Islet precursor cell (in vitro differentiated cells): ENCODE results near the gene RICTOR.
"Not testable (repeated sequence)": the region's sequence is repeated elsewhere in the genome, so short reads cannot be mapped to it uniquely, and the experiment has no call there.

ENCODE experiments used
- DNase-seq: peaks from one replicate; pipeline ENCODE4 v3.0.0-alpha.2; 2018

RICTOR gene

DNA sequence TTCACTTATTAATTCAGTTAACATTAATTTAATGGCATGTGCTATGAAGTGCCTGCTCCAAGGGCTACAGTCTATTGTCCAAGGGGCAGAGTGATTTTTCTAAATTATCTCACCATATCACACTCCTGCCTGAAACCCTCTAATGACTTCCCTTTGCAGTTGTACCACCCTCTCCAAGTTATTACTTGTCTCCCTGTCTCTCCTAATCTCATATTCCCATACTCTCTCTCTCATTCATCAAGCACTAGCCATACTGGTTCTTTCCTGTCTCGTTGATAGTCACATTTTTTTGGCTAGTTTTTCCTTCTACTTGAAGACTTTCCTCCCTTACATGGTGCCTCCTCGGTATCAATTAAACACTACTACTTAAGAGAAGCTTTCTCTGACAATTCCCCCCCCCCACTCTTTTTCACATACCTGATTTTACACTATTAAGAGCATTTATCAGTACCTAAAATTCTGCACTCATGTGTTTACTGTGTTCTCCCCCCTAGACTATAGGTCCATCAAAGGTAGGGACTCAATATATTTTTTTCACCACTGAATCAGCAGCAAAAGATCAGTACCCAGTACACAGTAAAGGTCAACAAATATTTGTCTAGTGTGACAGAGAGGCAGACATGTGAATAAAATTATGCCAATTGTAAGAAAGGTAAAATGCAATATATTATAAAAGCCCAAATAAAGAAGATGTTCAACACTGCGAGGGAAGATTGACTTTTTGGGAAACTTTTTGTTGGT lies 19.0 kb downstream of the RICTOR start:
- no peak for DNase-seq

GRCh38 chr5:39053189-39053588 lies 21.0 kb downstream of the RICTOR start:
- DNase-seq, result no peak

GRCh38 chr5:39052141-39052540 lies 22.1 kb downstream of the RICTOR start:
- no peak for DNase-seq

DNA sequence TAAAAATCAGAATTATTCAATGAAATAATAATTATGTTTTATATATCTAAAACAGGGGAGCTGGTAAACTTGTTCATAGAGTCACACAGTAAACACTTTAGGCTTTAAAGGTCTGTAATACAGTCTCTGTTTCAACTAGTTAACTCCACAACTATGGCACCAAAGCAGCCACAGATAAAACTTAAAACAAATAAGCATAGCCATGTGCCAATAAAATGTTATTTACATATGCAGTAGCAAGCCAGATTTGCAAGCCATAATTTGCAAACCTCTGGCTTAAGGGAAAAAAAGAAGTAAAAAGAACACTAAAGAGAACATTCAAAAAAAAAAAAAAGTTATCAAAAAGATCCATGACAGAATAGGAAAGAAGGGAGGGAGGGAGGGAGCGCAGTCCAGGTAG lies 24.9 kb downstream of the RICTOR start:
- no peak for DNase-seq

GRCh38 chr5:39040875-39041274 lies 33.3 kb downstream of the RICTOR start:
- no peak for DNase-seq

GRCh38 chr5:39034493-39034892 lies 39.7 kb downstream of the RICTOR start:
- not testable (repeated sequence) for DNase-seq

GRCh38 chr5:39031041-39031440 lies 43.2 kb downstream of the RICTOR start:
- no peak for DNase-seq

- DNase-seq, result no peak
Measured at GRCh38 chr5:39025456-39025855, 48.7 kb downstream of the RICTOR start.

DNA sequence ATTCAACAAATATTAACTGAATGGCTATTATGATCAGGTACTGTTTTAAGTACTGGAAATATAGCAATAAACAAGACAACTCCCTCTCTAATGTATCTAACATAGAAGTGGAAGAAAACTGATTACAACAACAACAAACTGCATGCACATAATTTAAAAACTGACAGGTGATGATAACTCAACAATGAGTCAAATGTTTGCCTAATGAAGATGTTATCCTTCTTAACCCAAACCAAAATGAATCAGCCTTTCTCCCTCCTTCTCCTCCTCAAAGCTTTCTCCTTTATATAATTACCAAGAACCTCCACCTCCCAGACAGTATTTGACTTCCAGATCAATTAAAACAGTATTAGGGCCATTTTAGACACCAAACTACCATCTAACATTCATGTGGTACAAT lies 49.3 kb downstream of the RICTOR start:
- no peak for DNase-seq

DNA sequence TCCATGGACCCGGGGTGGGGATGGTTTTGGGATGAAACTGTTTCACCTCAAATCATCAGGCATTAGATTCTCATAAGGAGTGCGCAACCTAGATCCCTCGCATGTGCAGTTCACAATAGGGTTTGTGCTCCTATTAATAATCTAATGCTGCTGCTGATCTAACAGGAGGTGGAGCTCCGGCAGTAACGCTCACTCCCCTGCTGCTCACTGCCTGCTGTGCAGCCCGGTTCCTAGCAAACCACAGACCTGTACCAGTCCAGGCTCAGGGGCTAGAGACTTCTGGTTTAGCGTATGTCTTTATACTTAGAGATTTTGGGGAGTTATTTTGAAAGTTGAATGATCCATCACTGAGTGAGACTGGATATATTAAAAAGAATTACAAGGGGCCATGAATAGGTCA lies 50.2 kb downstream of the RICTOR start:
- DNase-seq, result no peak

DNA sequence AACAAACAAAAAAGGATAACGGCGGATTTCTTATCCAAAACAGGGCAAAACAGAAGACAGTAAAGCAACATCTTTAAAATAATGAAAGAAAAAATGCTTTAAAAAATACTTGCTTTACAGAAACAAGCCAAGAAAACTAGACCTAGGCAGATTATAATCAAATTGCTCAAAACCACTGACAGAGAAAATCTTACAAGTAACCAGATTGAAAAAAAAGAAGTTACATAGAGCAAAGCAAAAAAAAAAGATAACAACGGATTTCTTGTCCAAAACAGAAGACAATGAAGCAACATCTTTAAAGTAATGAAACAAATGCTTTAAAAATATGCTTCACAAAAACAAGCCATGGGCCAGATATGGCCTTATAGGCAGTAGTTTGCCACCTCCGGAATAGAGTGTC lies 51.1 kb downstream of the RICTOR start:
- DNase-seq, result no peak

- DNase-seq, result no peak
Measured at GRCh38 chr5:39022151-39022550, 52.0 kb downstream of the RICTOR start.

- no peak for DNase-seq
Measured at GRCh38 chr5:39021413-39021812, 52.8 kb downstream of the RICTOR start.

GRCh38 chr5:39020458-39020857 lies 53.7 kb downstream of the RICTOR start:
- no peak for DNase-seq

GRCh38 chr5:39019254-39019653 lies 54.9 kb downstream of the RICTOR start:
- DNase-seq, result no peak

DNA sequence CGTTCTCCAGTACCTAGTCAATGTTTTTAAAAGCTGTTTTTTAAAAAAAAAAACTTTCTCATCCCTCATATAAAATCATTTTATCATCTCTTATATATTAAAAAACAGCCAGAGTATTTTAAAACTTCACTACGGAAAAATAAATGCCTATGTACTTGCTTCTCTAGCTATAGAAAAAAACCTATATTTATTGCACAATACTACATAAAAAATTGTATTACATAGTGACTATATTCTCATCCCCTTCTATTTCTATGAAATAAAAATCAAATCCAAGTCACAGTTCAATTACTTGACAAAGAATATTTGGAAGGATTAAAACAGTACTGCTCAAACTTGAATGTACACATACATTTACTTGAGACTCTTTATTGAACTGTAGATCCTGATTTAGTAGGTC lies 56.7 kb downstream of the RICTOR start:
- no peak for DNase-seq

DNA sequence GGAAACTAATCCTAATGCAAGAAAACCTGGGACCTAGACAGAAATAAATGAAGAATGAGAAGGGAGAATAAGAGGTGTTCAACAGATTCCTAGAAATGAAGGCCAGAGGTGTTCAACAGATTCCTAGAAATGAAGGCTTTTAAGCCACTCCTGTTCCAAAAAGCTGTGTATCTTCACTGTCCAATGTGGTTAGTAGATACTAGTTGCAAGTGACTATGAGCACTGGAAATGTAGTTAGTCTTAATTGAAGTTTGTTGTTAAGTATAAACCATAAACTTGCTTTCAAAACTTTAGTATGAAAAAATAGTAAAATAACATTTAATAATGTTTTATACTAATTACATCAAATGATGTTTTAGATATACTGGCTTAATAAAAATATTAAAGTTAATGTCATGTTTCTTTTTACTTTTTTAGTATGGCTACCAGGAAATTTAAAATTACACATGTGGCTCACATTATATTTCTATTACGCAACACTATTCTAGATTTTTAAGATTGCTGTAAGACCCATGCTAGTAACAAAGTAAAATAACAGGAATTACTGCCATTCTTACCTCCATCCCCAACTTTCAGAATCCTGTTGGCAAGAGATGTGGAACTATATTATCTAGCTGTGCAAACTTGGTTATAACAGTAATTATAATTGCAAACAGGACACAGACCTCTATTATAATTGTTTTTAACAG lies 57.5 kb downstream of the RICTOR start:
- no peak for DNase-seq

DNA sequence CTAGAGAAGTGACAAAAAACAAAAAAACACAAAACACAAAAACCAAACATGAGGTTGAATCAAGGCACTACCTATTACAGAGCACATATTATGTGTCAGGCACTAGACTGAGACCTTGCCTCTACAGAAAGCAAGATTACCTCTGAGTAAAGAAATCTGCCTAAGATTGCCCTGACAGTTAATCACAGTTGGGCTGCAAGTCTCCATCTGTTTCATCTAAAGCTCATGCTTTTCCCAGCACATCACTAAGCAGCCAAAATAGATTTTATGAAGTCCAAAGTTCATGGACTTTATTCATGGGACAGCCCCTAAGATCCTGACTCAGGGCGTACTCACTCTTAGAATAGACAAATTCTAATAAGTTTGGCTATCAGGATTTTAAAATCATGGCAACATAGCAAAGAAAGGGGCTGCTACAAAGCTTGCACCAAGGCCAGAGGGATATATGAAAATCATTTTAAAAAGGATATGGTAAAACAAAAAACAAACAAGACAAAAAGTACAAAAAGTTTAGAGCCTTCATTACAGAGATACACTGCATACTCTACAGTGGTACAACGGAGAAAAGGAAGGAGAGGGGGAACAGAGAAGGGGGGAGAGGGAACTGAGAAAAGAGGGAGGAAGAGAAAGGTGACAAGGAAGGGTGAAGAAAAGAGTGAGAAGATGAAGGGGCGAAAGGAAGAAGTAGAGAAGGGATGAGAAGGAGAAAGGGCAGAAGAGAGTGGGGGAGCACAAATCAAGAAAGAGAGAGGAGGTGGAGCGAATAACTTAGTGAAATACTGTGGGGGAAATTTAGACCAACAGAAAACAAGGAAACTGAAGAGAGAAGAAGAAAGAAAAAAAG lies 58.2 kb downstream of the RICTOR start:
- DNase-seq, result no peak

- no peak for DNase-seq
Measured at GRCh38 chr5:39014561-39014960, 59.6 kb downstream of the RICTOR start.

DNA sequence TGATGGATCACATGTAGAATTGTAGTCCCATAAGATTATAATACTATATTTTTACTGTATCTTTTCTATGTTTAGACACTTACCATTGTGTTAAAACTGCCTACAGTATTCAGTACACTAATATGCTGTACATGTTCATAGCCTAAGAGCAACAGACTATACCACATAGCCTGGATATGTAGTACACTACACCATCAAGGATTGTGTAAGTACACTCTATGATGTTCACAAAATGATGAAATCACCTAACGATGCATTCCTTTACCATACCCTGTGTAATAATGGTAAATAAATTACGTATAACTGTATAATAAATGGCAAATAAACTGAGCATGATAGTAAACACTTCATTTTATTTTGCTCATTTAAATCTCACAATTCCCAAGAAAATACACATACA lies 60.3 kb downstream of the RICTOR start:
- DNase-seq, result no peak

DNA sequence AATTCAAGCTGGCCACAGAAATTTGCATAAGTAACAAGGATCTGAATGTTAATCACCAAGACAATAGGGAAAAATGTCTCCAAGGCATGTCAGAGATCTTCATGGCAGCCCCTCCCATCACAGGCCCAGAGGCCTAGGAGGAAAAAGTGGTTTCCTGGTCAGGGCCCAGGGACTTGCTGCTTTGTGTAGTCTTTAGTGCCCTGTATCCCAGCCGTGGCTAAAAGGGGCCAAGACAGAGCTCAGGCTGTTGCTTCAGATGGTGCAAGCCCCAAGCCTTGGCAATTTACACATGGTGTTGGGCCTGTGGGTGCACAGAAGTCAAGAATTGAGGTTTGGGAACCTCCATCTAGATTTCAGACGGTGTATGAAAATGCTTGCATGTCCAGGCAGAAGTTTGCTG lies 63.2 kb downstream of the RICTOR start:
- not testable (repeated sequence) for DNase-seq

DNA sequence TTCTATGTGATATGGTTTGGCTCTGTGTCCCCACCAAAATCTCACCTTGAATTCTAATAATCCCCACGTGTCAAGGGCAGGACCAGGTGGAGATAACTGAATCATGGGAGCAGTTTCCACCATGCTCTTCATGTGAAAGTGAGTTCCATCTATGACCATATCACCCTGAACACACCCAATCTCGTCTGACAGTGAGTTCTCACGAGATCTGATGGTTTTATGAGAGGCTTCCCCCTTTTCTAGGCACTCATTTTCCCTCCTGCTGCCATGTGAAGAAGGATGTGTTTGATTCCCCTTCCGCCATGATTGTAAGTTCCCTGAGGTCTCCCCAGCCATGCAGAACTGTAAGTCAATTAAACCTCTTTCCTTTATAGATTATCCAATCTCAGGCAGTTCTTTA lies 64.2 kb downstream of the RICTOR start:
- DNase-seq, result no peak

- DNase-seq, result no peak
Measured at GRCh38 chr5:39009280-39009679, 64.9 kb downstream of the RICTOR start.

- no peak for DNase-seq
Measured at GRCh38 chr5:39006650-39007049, 67.5 kb downstream of the RICTOR start.
